KG1 (cell line): ENCODE measurements around the gene RGS9.
"Not testable (repeated sequence)": the region's sequence is repeated elsewhere in the genome, so short reads cannot be mapped to it uniquely, and the experiment has no call there.

Experiments used
- DNase-seq: peaks from one replicate; lab custom pipeline; 2025; lab: John Stamatoyannopoulos, UW

The RGS9 gene

GRCh38 chr17:65156835-65157565 is 19.8 kb downstream of the RGS9 start:
- no peak for DNase-seq

GRCh38 chr17:65158041-65158440 is 20.9 kb downstream of the RGS9 start:
- DNase-seq, result no peak

GRCh38 chr17:65158622-65159021 is 21.5 kb downstream of the RGS9 start:
- DNase-seq, result no peak

DNA sequence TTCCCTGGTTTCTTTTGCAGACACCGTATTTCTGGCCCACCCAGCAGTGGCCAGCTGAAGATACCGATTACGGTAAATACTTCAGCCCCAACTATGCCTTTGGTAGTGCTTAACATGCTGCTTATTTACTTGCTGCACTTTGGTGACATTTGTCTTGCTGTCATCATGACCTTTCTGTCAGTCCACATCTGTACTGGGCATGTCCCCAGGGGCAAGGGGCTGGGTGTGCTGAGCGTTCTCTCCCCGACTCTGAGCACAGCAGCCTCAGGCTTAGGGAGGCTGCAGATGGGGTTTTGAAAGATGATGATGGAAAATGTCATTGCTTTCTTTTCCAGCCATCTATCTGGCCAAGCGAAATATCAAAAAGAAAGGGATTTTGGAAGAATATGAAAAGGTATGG is 23.3 kb downstream of the RGS9 start:
- DNase-seq, result no peak

DNA sequence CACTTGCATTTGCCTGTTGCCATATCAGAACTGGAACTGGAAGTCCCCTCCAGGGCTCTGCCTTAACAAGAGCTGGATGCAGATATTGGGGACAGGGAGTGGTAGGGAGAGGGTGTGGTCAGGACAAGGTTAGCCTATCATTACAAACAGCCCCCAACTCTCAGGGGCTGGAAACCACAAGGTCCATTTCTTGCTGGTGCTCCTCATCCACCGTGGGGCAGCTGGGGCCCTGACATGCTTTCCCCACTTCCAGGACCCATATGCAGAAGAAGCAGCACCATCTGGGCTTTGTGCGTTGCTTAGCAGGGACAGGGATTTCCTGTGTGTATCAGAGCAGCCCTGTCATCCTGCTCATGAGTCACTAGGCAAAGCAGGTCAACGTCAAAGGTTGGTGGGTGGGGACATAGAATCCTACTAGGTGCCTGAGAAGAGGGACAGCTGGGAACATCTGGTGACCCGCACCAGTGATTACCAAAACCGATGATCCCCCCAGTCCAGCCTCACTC is 26.9 kb downstream of the RGS9 start:
- no peak for DNase-seq

DNA sequence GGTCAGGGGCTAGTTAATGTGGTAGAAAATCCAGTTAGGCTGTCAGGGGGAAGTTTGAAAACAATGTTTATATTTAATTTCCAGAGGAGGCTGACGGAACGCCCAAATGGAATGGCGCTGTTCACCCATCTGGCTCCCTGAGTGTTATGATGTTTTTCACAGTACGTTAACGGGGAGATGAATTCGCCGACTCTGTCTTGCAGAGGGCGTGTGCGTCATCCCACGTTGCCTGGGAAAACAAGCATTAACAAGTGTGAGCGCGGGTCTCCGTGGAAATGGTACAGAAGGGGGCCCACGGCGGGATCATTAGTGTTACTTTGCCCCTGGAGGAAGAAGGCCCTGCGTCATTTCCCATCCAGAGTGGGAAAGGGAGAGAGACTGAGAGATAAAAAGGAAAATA is 29.6 kb downstream of the RGS9 start:
- DNase-seq, result no peak

GRCh38 chr17:65167566-65167965 is 30.4 kb downstream of the RGS9 start:
- no peak for DNase-seq

DNA sequence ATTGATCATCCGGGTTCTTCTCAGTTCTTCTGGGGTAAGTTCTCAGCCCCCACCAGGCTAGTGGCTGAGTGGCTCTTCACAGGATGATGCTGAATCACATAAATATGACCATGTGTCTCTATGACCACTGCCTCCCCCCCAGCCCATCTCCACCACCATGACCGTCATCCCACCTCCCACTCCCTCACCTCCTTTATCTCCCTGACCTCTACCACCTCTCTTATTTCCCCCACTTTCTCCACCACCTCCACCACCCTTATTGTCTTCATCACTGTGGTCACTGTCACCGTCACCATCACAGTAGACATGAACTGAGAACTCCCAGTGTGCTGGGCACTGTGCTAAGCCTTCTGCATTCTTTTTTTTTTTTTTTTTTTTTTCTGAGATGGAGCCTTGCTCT is 32.5 kb downstream of the RGS9 start:
- no peak for DNase-seq

- no peak for DNase-seq
Observed at GRCh38 chr17:65170839-65171238, 33.7 kb downstream of the RGS9 start.

DNA sequence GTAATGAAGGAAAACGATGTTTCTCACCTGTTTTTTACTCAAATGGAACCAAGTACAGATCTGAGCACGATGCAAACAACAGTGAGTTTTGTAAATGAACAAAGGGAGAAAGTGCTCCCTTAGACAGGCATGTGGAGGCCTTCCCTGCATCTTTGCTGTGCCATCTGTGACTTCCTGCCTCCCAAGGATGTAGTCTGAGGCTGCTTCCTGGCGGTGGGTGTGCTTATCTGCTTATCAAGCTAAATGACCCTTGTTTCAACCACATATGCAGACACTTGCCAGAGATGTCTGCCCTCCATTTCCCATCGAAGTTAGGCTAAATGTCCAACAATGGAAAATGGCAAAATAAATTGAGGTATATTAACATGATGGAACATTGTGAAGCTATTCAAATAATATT is 34.6 kb downstream of the RGS9 start:
- no peak for DNase-seq

DNA sequence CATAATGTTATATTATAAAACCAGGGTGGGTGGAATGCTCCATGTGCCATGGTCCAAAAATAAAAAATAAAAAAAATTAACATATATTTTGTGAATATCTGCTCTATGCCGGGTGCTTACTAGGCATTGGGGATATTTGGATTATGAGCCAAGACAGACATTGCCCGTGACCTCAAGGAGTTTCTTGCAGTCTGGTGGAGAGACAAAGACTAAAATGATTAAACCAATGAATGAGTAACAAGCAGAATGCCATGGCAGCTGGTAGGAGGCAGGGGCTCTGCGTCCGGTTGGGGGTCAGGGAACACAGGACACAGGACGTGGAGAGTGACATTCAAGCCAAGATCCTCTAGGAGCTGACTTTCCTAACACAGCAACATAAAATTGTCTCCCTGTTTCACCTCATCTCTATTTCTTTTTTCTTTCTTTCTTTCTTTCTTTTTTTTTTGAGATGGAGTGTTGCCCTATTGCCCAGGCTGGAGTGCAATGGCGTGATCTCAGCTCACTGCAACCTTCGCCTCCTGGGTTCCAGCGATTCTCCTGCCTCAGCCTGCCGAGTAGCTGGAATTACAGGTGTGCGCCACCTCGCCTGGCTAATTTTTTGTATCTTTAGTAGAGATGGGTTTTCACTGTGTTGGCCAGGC is 35.4 kb downstream of the RGS9 start:
- no peak for DNase-seq

DNA sequence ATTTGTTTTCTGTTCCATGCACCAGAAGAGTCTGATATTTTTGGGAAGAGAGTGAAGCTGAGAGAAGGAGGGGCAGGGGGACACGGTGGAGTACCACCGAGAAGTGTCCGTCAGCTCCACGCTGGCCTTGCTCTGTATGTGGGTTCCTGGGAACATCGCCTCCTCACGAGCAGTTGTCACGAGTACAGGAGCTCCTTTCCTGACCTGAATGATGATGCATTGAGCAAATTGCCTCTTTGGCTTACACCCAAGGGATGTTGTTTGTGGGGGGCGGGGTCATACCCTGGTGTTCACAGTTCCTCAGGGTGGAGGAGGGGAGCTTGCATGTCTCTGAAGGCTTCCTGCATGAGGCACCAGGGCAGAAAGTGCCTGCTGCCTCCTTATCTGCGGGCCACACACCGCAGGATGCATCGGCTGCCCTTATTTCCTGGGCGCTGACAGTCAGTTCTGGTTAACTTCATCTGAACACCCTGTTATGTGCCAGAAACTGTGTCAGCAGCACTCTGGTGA is 36.2 kb downstream of the RGS9 start:
- peak; percentile 70 for DNase-seq

- DNase-seq, result no peak
Observed at GRCh38 chr17:65173976-65174683, 37.0 kb downstream of the RGS9 start.

DNA sequence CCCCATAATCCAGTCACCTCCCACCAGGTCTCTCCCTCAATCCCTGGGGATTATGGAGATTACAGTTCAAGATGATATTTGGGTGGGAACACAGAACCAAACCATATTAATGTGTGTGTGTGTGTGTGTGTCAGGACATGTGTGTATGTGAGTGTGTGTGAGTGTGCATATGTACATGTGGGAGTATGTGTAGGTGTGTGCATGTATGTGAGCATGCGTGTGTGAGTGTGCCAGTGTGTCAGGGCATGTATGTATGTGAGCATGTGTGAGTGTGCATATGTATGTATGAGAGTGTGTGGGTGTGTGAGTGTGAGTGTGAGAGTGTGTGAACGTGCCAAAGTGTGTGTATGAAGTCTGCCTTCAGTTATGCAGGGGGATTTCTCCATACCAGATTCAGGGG is 37.8 kb downstream of the RGS9 start:
- DNase-seq, result no peak

- no peak for DNase-seq
Observed at GRCh38 chr17:65175952-65176351, 38.8 kb downstream of the RGS9 start.

DNA sequence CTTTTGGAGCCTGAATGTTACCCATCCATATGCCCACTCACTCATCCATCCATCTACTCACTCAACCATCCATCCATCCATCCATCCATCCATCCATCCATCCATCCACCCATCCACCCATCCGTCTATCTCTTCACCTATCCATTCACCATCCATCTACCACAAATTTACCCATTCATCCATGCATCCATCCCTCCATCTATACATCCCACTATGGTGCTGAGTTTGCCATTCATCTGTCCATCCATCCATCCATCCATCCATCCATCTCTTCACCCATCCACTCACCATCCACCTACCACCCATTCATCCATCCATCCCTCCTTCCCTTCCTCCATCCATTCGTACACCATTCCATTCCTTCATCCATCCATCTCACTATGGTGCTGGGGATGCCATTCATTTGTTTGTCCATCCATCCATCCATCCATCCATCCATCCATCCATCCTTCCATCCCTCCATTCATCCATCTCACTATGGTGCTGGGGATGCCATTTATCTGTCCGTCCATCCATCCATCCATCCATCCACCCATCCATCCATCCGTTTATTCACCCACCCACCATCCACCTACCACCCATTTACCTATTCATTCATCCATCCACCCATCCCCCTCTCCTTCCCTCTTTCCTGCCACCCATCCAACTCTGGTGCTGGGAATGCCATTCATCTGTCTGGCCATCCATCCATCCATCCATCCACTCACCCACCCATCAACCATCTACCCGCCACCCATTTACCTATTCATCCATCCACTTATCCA is 39.7 kb downstream of the RGS9 start:
- no peak for DNase-seq

- DNase-seq, result no peak
Observed at GRCh38 chr17:65177901-65178300, 40.7 kb downstream of the RGS9 start.

DNA sequence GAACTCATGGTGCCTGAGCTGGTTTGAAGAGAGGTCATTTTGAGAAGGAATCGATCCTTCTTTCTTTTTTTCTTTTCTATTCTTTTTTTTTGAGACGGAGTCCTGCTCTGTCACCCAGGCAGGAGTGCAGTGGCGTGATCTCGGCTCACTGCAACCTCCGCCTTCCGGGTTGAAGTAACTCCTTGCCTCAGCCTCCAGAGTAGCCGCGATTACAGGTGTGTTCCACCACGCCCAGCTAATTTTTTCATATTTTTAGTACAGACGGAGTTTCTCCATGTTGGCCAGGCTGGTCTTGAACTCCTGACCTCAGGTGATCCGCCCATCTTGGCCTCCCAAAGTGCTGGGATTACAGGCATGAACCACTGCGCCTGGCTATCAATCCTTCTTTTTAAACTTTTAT is 43.1 kb downstream of the RGS9 start:
- DNase-seq, result not testable (repeated sequence)

GRCh38 chr17:65180752-65181236 is 43.6 kb downstream of the RGS9 start:
- not testable (repeated sequence) for DNase-seq

DNA sequence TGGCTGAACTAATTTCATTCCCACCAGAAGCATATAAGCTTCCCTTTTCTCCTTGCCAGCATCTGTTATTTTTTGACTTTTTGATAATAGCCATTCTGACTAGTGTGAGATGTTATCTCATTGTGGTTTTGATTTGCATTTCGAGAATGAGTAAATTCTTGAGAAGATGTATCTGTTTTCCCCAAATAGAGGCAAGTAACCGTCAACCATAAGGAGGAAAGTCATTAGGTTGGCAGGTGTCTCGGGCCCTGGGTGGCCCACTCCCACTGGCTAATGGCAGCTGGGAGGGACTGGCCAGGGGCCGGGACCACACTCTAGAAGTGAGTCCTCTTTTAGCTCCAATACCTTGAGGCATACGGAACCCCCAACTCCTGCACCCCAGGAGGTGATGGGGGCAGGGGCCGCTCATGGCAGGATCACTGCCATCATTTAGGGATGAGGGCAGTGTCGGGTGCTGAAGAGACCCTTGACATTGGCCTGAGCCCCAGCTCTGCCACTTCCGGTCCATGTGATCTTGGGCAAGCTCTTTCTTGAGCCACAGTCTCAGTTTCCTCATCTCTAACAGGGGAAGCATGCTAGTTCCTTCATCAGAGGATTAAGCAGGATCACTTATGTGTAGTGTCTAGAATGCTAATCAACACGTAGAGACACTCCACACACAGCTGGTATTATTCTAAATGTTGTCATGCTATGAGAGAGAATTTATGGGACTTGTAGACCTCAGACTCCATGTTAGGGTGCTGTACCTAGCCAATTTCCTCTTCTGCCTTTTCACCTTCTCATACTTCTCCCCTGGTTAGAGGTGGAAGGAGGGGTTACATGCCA is 44.3 kb downstream of the RGS9 start:
- no peak for DNase-seq

GRCh38 chr17:65182233-65182632 is 45.1 kb downstream of the RGS9 start:
- DNase-seq, result peak; percentile 13
